ENCODE data around the gene PDLIM7.
A peak's percentile ranks its signal among the peaks of the same experiment; 100 is the strongest.

Gene PDLIM7

DNA sequence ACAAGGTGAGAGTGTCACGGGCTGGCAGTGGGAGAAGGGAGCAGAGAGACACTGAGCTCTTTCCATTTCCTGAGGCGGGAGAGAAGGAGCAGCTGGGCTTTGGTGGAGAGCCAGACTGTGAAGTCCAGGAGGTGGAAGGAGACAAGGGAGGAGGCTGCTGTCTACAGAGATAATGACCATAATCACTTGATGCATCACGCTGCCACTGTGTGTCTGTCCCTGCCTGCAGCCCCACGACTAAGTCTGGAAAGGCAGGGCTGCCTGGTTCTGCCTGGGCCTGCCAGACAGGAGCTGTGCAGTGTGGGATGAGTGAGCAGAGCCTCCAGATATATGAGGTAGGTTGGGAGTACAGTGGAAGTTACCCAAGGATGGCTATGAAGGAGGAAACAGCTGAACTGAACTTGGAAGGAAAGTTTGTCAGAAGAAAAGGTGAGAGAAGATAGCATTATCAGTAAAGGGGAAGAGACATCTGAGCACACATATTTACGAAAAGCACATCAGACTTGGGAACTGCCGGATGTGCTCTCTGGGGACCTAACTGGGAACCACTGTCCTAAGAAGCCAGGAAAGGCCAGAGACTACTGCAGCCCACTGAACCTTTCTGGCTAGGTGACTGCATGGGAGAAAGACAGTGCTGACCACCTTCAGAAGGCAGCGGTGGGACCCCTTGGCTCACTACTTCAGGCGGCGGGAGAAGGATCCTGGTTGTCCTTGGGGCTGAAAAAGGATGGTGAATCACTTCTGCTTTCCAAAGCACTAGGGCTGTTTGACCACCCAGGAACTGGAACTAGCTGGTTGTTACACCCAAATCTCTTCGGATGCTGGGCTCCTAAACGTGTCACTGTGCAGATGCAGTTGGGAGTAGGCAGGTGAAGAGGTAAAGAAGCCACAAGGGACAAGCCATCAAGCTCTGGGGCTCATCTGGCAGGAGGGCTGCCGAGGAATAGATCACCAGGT is 32.1 kb upstream of the PDLIM7 start:
- Mint-ChIP-seq H3K9me3 (ENCODE audit: low read depth) (no peaks in the 10 kb centered on the region), H3K27me3 (no peaks in the 10 kb centered on the region), H3K4me3 (no peak overlapping the region), H3K27ac (peak overlapping the region; percentile 36), H3K36me3 (no peaks in the 10 kb centered on the region), H3K4me1 (ENCODE audit: low read depth) (peaks cover 1% of the 10 kb centered on the region)

DNA sequence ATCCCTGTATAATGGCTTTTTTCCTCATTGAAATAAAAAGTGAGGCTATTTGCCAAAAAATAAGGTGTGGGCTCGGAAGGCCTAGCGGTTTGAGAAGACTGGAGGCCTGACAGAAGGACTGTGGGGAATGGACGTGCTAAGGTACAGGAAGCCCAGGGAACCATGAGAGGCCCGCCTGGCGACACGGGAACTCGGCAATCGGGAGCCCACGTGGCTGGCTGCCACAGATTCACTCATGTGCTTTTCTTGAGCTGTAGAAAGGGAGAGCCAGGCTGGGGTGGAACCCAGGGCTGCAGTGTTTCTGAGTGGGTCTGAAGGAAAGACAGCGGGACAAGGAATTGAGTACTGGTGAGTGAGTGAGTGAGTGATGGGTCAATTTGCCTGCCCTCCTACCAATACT is 31.2 kb upstream of the PDLIM7 start:
- peaks cover 1% of the 10 kb centered on the region for H3K4me1 Mint-ChIP-seq (ENCODE audit: low read depth)
- H3K27me3 Mint-ChIP-seq: no peaks in the 10 kb centered on the region
- no peak overlapping the region for H3K27ac Mint-ChIP-seq
- no peak overlapping the region for H3K4me3 Mint-ChIP-seq
- H3K9me3 Mint-ChIP-seq (ENCODE audit: low read depth): no peaks in the 10 kb centered on the region
- no peaks in the 10 kb centered on the region for H3K36me3 Mint-ChIP-seq

GRCh38 chr5:177527595-177527994 is 30.2 kb upstream of the PDLIM7 start:
- Mint-ChIP-seq H3K4me3 (no peak overlapping the region), H3K27ac (no peak overlapping the region), H3K27me3 (no peaks in the 10 kb centered on the region), H3K4me1 (ENCODE audit: low read depth) (no peaks in the 10 kb centered on the region), H3K9me3 (ENCODE audit: low read depth) (no peaks in the 10 kb centered on the region), H3K36me3 (no peaks in the 10 kb centered on the region)

- H3K9me3 Mint-ChIP-seq (ENCODE audit: low read depth): no peaks in the 10 kb centered on the region
- no peaks in the 10 kb centered on the region for H3K27me3 Mint-ChIP-seq
- no peak overlapping the region for H3K4me3 Mint-ChIP-seq
- no peaks in the 10 kb centered on the region for H3K36me3 Mint-ChIP-seq
- H3K27ac Mint-ChIP-seq: no peak overlapping the region
- H3K4me1 Mint-ChIP-seq (ENCODE audit: low read depth): no peaks in the 10 kb centered on the region
These were observed 29.4 kb upstream of the PDLIM7 start for GRCh38 chr5:177526791-177527190.

GRCh38 chr5:177526191-177526590 is 28.8 kb upstream of the PDLIM7 start:
- no peaks in the 10 kb centered on the region for H3K27me3 Mint-ChIP-seq
- H3K27ac Mint-ChIP-seq: no peak overlapping the region
- H3K4me3 Mint-ChIP-seq: no peak overlapping the region
- no peaks in the 10 kb centered on the region for H3K36me3 Mint-ChIP-seq
- peaks cover 5% of the 10 kb centered on the region for H3K4me1 Mint-ChIP-seq (ENCODE audit: low read depth)
- H3K9me3 Mint-ChIP-seq (ENCODE audit: low read depth): no peaks in the 10 kb centered on the region

DNA sequence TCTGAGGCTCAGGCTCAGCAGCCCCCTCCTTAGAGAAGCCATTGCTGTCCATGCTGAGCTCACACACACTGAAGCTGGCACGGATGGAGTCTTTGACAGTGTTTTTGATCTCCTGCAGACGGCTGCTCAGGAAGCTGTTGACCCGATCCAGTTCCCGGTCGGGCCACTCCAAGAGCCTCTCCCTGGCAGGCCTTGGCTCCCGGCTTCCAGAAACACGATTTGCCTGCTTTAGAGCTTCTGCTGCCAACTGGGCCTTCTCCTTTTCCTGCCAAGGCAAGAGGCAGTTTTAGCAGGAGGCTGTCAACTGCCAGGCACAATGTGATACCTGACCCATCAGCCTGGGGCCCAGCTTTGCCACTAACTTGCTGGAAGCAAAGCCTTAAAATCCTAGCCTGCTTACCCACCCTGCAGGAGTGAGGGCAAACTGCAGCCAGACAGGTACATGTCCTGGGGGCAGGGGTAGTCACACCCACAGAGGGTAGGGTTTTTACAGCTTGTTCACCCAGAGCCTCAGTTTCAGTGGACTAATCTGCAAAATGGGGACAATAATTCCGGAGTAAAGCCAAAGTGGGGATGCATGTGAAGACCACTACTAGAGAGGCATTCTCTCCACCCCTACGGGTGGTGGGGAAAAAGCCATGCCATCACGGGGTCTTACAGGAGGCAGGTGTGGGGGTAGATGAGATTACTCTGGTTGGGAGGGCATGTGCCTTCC is 27.7 kb upstream of the PDLIM7 start:
- no peak overlapping the region for H3K4me3 Mint-ChIP-seq
- H3K9me3 Mint-ChIP-seq (ENCODE audit: low read depth): no peaks in the 10 kb centered on the region
- H3K27ac Mint-ChIP-seq: no peak overlapping the region
- H3K27me3 Mint-ChIP-seq: no peaks in the 10 kb centered on the region
- no peaks in the 10 kb centered on the region for H3K36me3 Mint-ChIP-seq
- H3K4me1 Mint-ChIP-seq (ENCODE audit: low read depth): peaks cover 14% of the 10 kb centered on the region

GRCh38 chr5:177524539-177524900 is 27.1 kb upstream of the PDLIM7 start:
- no peaks in the 10 kb centered on the region for H3K27me3 Mint-ChIP-seq

GRCh38 chr5:177523711-177524538 is 26.5 kb upstream of the PDLIM7 start:
- Mint-ChIP-seq H3K27me3 (no peaks in the 10 kb centered on the region), H3K4me1 (ENCODE audit: low read depth) (peaks cover 24% of the 10 kb centered on the region), H3K4me3 (no peak overlapping the region), H3K27ac (no peak overlapping the region), H3K36me3 (no peaks in the 10 kb centered on the region), H3K9me3 (ENCODE audit: low read depth) (no peaks in the 10 kb centered on the region)

More at GRCh38 chr5:177524539-177524900, 27.1 kb upstream of the PDLIM7 start:
- H3K4me3 Mint-ChIP-seq: no peak overlapping the region
- H3K4me1 Mint-ChIP-seq (ENCODE audit: low read depth): peaks cover 19% of the 10 kb centered on the region
- no peaks in the 10 kb centered on the region for H3K36me3 Mint-ChIP-seq
- no peak overlapping the region for H3K27ac Mint-ChIP-seq
- H3K9me3 Mint-ChIP-seq (ENCODE audit: low read depth): no peaks in the 10 kb centered on the region

DNA sequence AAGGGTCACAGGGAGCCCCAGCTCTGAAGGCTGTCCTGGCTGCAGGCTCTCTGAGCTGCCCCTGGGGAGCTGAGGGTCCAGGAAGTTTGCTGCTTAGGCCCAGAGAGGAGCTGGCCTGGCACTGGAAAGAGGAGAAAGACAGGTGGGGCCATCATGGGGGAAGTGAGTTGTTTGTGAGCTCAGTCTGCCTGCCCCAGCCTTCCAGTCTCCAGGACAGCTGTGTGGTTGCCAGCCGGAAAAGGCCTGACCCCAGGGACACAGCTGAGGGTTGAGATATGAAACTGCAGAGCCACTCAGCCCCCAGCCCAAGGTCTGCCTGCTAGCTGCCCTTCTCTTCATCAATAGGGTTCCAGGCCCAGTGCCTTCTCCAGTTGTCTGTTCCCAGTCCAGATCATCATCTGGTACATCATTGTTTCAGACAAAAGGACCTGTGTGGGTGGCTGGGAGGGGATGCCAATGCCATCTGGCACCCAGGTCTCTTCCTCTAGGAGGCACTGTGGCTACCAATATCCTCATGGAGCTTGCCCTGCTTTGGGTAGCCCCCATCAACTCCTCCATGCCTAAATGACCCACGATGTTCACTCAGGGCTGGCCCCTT is 23.6 kb upstream of the PDLIM7 start:
- H3K9me3 Mint-ChIP-seq (ENCODE audit: low read depth): no peaks in the 10 kb centered on the region
- peaks cover 37% of the 10 kb centered on the region for H3K4me1 Mint-ChIP-seq (ENCODE audit: low read depth)
- no peak overlapping the region for H3K4me3 Mint-ChIP-seq
- H3K27me3 Mint-ChIP-seq: no peaks in the 10 kb centered on the region
- peaks cover 6% of the 10 kb centered on the region for H3K36me3 Mint-ChIP-seq
- peak overlapping the region; percentile 68 for H3K27ac Mint-ChIP-seq

GRCh38 chr5:177520271-177520670 is 22.9 kb upstream of the PDLIM7 start:
- no peaks in the 10 kb centered on the region for H3K9me3 Mint-ChIP-seq (ENCODE audit: low read depth)
- H3K36me3 Mint-ChIP-seq: peaks cover 10% of the 10 kb centered on the region
- no peaks in the 10 kb centered on the region for H3K27me3 Mint-ChIP-seq
- H3K4me1 Mint-ChIP-seq (ENCODE audit: low read depth): peaks cover 44% of the 10 kb centered on the region
- H3K27ac Mint-ChIP-seq: peak overlapping the region; percentile 61
- no peak overlapping the region for H3K4me3 Mint-ChIP-seq

DNA sequence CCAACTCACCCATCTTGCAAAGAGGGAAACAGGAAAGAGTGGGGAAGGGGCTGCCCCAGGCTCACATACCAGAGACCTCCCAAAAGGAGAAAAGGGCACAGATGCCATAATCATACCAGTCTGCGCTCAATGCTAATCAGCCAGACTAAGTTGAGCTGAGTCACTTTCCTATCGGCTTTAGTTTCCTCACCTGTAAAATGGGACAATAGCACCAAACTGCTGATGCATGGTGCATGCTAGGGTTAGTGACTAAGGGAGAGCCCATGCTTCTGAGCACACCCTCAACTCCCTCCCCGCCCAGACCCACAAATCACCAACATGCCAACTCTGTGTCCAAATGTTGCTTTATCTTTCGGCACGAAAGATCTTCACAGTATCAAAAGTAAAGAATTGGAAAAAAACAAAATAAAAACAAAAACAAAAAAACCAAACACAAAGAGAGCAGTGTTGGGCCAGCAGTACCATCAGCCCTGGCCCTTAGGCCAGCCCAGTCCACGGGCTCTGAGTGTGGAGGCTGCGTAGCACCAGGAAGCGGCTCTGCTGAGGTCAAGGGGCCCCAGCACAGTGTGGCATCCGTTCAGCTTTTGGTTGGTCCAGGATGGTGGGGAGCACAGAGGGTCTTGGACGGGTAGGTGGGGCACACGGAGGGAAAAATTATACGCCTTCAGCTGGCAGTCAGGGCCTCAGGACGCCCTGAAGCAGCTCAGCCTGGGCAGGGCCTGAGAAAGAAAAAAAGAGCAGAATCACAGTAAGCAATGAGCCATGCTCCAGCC is 22.2 kb upstream of the PDLIM7 start:
- H3K36me3 Mint-ChIP-seq: peaks cover 12% of the 10 kb centered on the region
- peak overlapping the region; percentile 58 for H3K27ac Mint-ChIP-seq
- H3K4me1 Mint-ChIP-seq (ENCODE audit: low read depth): peaks cover 47% of the 10 kb centered on the region
- H3K27me3 Mint-ChIP-seq: no peaks in the 10 kb centered on the region
- no peaks in the 10 kb centered on the region for H3K9me3 Mint-ChIP-seq (ENCODE audit: low read depth)
- H3K4me3 Mint-ChIP-seq: peak overlapping the region; percentile 42

GRCh38 chr5:177516601-177517568 is 19.5 kb upstream of the PDLIM7 start, which contains the start of gene DDX41:
Gene DDX41, minus strand, starts transcription at chr5:177516961. Its CDS starts 16 bp downstream, at chr5:177516945.
- no peaks in the 10 kb centered on the region for H3K27me3 Mint-ChIP-seq
- H3K9me3 Mint-ChIP-seq (ENCODE audit: low read depth): no peaks in the 10 kb centered on the region
- peaks cover 47% of the 10 kb centered on the region for H3K4me1 Mint-ChIP-seq (ENCODE audit: low read depth)
- peak within 1 kb of the TSS; percentile 95 for H3K4me3 Mint-ChIP-seq
- peak within 1 kb of the TSS; percentile 92 for H3K27ac Mint-ChIP-seq
- peaks cover 15% of the 10 kb centered on the region for H3K36me3 Mint-ChIP-seq

DNA sequence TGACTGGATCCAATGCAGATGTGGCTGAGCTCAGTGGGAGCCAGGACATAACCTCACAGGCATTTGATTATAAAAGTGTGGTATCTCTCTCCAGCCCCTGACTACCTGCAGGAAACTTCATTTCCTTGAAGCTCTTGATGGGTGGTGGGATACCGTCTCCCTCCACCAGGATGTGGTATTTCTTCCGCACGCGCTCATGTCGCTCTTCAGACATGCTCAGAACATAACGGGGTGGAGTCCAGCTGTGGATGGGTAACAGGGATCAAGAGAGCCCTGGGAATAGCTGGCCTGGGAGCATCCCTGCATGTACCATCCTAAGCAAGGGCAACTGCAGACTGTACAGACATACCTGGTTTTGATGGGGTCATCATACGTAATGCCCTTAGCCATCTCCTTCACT is 18.2 kb upstream of the PDLIM7 start:
- H3K27ac Mint-ChIP-seq: no peak overlapping the region
- H3K36me3 Mint-ChIP-seq: peaks cover 17% of the 10 kb centered on the region
- H3K9me3 Mint-ChIP-seq (ENCODE audit: low read depth): no peaks in the 10 kb centered on the region
- peak overlapping the region; percentile 95 for H3K4me3 Mint-ChIP-seq
- peaks cover 40% of the 10 kb centered on the region for H3K4me1 Mint-ChIP-seq (ENCODE audit: low read depth)
- no peaks in the 10 kb centered on the region for H3K27me3 Mint-ChIP-seq

All from activated naive CD8-positive, alpha-beta T cell (primary cell).